Colonic mucosa (tissue), 4 donors: ENCODE data around the gene DSP. TPM values are rescaled to one million over a fixed set of nuclear protein-coding genes. Genes with fewer than 3 reads are reported as not detected.

Experiments
- DNase-seq: peaks from one replicate; pipeline ENCODE4 v3.0.0-alpha.2; 2020
- H3K27ac ChIP-seq: fragments of 200-600 bp; one replicate; pipeline ENCODE4 v1.8.0; 2021
- H3K27me3 ChIP-seq: fragments of 200-600 bp; one replicate; pipeline ENCODE4 v1.8.0; 2021
- H3K36me3 ChIP-seq: fragments of 200-600 bp; one replicate; pipeline ENCODE4 v1.8.0; 2021
- H3K4me1 ChIP-seq: fragments of 200-600 bp; one replicate; pipeline ENCODE4 v1.8.0; 2021; ENCODE audit warnings: mild to moderate bottlenecking
- H3K4me3 ChIP-seq: fragments of 200-600 bp; one replicate; pipeline ENCODE4 v1.8.0; 2021
- H3K9ac ChIP-seq, 2 donors: one replicate each; pipeline ENCODE4 v1.7.0; 2013; ENCODE audit warnings: control low read depth in 2 of 2, low read depth in 2 of 2, low read length in 2 of 2
- H3K9me3 ChIP-seq: fragments of 200-600 bp; one replicate; pipeline ENCODE4 v1.8.0; 2021
- CTCF ChIP-seq: fragments of 200-600 bp; IDR thresholded peaks from one replicate; pipeline ENCODE4 v1.8.0; 2022; ENCODE audit warnings: antibody characterized with exemption, mild to moderate bottlenecking
- intact Hi-C: fragments of 100-400 bp; cut with DNase I; formaldehyde crosslinking; loops from one replicate; pipeline ENCODE4 v1.14.1; 2022
- total RNA-seq, 2 donors: library from RNA; stranded (reverse); fragmentation: NEBNext Ultra II Directional in 1 of 2; extraction: Animal tissue kit (Norgen Biotek cat#: 25700) in 1 of 2; gene quantifications; one replicate each; pipeline ENCODE4 v1.2.1, GENCODE V29; 2021
- donor health status: healthy.
- donor health status: DM: no; HTN: no; CAD: no.
- donor health status: DM: no; HTN: no; CAD: no.

DSP gene
- total RNA-seq, 2 donors from 2014 or later: 201 to 250 TPM

- Histone ChIP-seq H3K4me3 (no peak overlapping the region), H3K27me3 (no peaks in the 10 kb centered on the region), H3K27ac (no peak overlapping the region), H3K9ac (no peak overlapping the region), H3K4me1 (no peaks in the 10 kb centered on the region), H3K36me3 (no peaks in the 10 kb centered on the region), H3K9me3 (no peaks in the 10 kb centered on the region)
- no peak for TF ChIP-seq CTCF
- intact Hi-C loops: no loop called here
- DNase-seq: no peak
Measured at GRCh38 chr6:7513529-7513928, 27.9 kb upstream of the DSP start.

GRCh38 chr6:7515363-7515762 lies 26.1 kb upstream of the DSP start:
- Histone ChIP-seq H3K27ac (no peak overlapping the region), H3K9ac (no peak overlapping the region), H3K27me3 (no peaks in the 10 kb centered on the region), H3K36me3 (no peaks in the 10 kb centered on the region), H3K4me1 (no peaks in the 10 kb centered on the region), H3K4me3 (no peak overlapping the region), H3K9me3 (no peaks in the 10 kb centered on the region)
- intact Hi-C loops: no loop called here
- no peak for DNase-seq
- TF ChIP-seq CTCF: no peak

GRCh38 chr6:7518877-7519276 lies 22.6 kb upstream of the DSP start:
- H3K27me3 ChIP-seq: no peaks in the 10 kb centered on the region
- DNase-seq: no peak
- H3K9ac ChIP-seq: no peak overlapping the region
- H3K27ac ChIP-seq: no peak overlapping the region
- H3K36me3 ChIP-seq: no peaks in the 10 kb centered on the region
- TF ChIP-seq CTCF: no peak
- no peak overlapping the region for H3K4me3 ChIP-seq
- intact Hi-C loops: no loop called here
- no peaks in the 10 kb centered on the region for H3K4me1 ChIP-seq
- no peaks in the 10 kb centered on the region for H3K9me3 ChIP-seq

- H3K4me3 ChIP-seq: no peak overlapping the region
- intact Hi-C loops: no loop called here
- no peaks in the 10 kb centered on the region for H3K4me1 ChIP-seq
- no peaks in the 10 kb centered on the region for H3K36me3 ChIP-seq
- H3K9ac ChIP-seq: no peak overlapping the region
- no peaks in the 10 kb centered on the region for H3K9me3 ChIP-seq
- H3K27me3 ChIP-seq: no peaks in the 10 kb centered on the region
- TF ChIP-seq CTCF: no peak
- H3K27ac ChIP-seq: no peak overlapping the region
- DNase-seq: no peak
Measured at GRCh38 chr6:7522873-7523272, 18.6 kb upstream of the DSP start.

GRCh38 chr6:7523922-7524321 lies 17.5 kb upstream of the DSP start:
- intact Hi-C loops: no loop called here
- Histone ChIP-seq H3K36me3 (no peaks in the 10 kb centered on the region), H3K27me3 (no peaks in the 10 kb centered on the region), H3K4me3 (no peak overlapping the region), H3K9ac (no peak overlapping the region), H3K4me1 (no peaks in the 10 kb centered on the region), H3K27ac (no peak overlapping the region), H3K9me3 (no peaks in the 10 kb centered on the region)
- DNase-seq: no peak
- TF ChIP-seq CTCF: no peak

GRCh38 chr6:7526755-7527154 lies 14.7 kb upstream of the DSP start:
- intact Hi-C loops: no loop called here

More at GRCh38 chr6:7526755-7527154, 14.7 kb upstream of the DSP start:
- no peaks in the 10 kb centered on the region for H3K36me3 ChIP-seq
- no peaks in the 10 kb centered on the region for H3K4me1 ChIP-seq
- DNase-seq: no peak
- no peak overlapping the region for H3K27ac ChIP-seq
- no peaks in the 10 kb centered on the region for H3K27me3 ChIP-seq
- no peaks in the 10 kb centered on the region for H3K9me3 ChIP-seq
- TF ChIP-seq CTCF: no peak
- H3K4me3 ChIP-seq: no peak overlapping the region
- no peak overlapping the region for H3K9ac ChIP-seq
